Vagina (tissue), 2 donors: ENCODE data around the gene DBI.

Experiments used
- CTCF ChIP-seq, 3 experiments: fragments of 450-650 bp in 2 of 3; fragments of 200-600 bp in 1 of 3; sonication (generic) in 1 of 3; IDR thresholded peaks; one replicate each; pipeline ENCODE4 v1.5.1; 2017 to 2019; ENCODE audit warnings: antibody characterized with exemption in 3 of 3, mild to moderate bottlenecking in 2 of 3, moderate library complexity in 2 of 3
- POLR2A ChIP-seq, 2 donors: fragments of 450-650 bp; IDR thresholded peaks; one replicate each; pipeline ENCODE4 v1.6.1; 2017; ENCODE audit warnings: antibody characterized with exemption in 2 of 2, mild to moderate bottlenecking in 2 of 2, moderate library complexity in 2 of 2
- POLR2AphosphoS5 ChIP-seq, 2 donors: sonication (generic); formaldehyde crosslinking; IDR thresholded peaks; one replicate each; pipeline ENCODE4 v1.9.0; 2017; ENCODE audit warnings: antibody characterized with exemption in 2 of 2, mild to moderate bottlenecking in 2 of 2, low read depth in 1 of 2; ENCODE audit not compliant: insufficient read depth in 1 of 2

- TF ChIP-seq POLR2A (IDR thresholded peaks at IDR 0.05) = no peak
- peak; percentile 54 to 73 (median 71) for TF ChIP-seq CTCF (IDR thresholded peaks at IDR 0.05)
- TF ChIP-seq POLR2AphosphoS5 (IDR thresholded peaks at IDR 0.05; ENCODE audit: insufficient read depth in 1 of 2, low read depth in 1 of 2) = no peak
Measured at GRCh38 chr2:119407430-119408220, 40.8 kb downstream of the DBI start.
